T follicular helper cell (primary cell): Measurements from ENCODE around the gene TBATA.
"Not testable (repeated sequence)": the region's sequence is repeated elsewhere in the genome, so short reads cannot be mapped to it uniquely, and the experiment has no call there.

Source experiments
- DNase-seq: peaks from one replicate; pipeline ENCODE4 v3.0.0-alpha.2; 2020; ENCODE audit warnings: low read depth

Gene TBATA

GRCh38 chr10:70779088-70779487 lies 6.1 kb downstream of the TBATA start:
- DNase-seq = no peak

GRCh38 chr10:70778267-70778924 lies 6.8 kb downstream of the TBATA start:
- DNase-seq = no peak

- DNase-seq = no peak
These were observed 7.9 kb downstream of the TBATA start for GRCh38 chr10:70777063-70777875.

GRCh38 chr10:70776455-70777005 lies 8.6 kb downstream of the TBATA start:
- DNase-seq = no peak

- no peak for DNase-seq
These were observed 9.3 kb downstream of the TBATA start for GRCh38 chr10:70775679-70776454.

- no peak for DNase-seq
These were observed 10.1 kb downstream of the TBATA start for GRCh38 chr10:70774810-70775678.

- no peak for DNase-seq
These were observed 11.0 kb downstream of the TBATA start for GRCh38 chr10:70773965-70774809.

GRCh38 chr10:70773461-70773860 lies 11.7 kb downstream of the TBATA start:
- DNase-seq = no peak

- DNase-seq = no peak
These were observed 12.6 kb downstream of the TBATA start for GRCh38 chr10:70772627-70773026.

GRCh38 chr10:70771311-70772194 lies 13.6 kb downstream of the TBATA start:
- no peak for DNase-seq

- DNase-seq = not testable (repeated sequence)
These were observed 14.7 kb downstream of the TBATA start for GRCh38 chr10:70770516-70770915.

- DNase-seq = no peak
These were observed 15.2 kb downstream of the TBATA start for GRCh38 chr10:70770001-70770400.

- DNase-seq = no peak
These were observed 16.1 kb downstream of the TBATA start for GRCh38 chr10:70769121-70769520.

- DNase-seq = not testable (repeated sequence)
These were observed 17.0 kb downstream of the TBATA start for GRCh38 chr10:70768026-70768685.

GRCh38 chr10:70765794-70766594 lies 19.2 kb downstream of the TBATA start:
- DNase-seq = no peak

- no peak for DNase-seq
These were observed 21.6 kb downstream of the TBATA start for GRCh38 chr10:70763567-70763966.

GRCh38 chr10:70762441-70763175 lies 22.6 kb downstream of the TBATA start:
- no peak for DNase-seq
